Measurements from ENCODE around the gene EIF4E1B.

DNA sequence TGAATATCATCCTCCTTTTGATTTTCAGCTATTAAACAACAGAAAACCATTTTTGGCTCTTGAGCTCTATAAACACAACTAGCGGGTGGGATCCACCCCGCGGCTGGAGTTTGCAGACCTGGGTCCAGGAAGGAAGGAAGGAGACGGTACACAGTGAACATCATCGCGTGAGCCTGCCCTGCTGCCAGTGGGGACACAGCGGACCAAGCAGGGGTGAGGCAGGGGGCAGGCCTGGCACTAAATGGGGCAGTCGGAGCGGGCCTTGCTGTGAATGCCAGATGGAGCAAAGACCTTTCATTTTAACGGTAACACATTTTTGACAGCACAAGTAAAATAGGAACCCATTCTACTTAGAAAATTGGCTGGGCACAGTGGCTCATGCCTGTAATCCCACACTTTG lies 31.2 kb downstream of the EIF4E1B start:
- TF ChIP-seq, protein P1, sequence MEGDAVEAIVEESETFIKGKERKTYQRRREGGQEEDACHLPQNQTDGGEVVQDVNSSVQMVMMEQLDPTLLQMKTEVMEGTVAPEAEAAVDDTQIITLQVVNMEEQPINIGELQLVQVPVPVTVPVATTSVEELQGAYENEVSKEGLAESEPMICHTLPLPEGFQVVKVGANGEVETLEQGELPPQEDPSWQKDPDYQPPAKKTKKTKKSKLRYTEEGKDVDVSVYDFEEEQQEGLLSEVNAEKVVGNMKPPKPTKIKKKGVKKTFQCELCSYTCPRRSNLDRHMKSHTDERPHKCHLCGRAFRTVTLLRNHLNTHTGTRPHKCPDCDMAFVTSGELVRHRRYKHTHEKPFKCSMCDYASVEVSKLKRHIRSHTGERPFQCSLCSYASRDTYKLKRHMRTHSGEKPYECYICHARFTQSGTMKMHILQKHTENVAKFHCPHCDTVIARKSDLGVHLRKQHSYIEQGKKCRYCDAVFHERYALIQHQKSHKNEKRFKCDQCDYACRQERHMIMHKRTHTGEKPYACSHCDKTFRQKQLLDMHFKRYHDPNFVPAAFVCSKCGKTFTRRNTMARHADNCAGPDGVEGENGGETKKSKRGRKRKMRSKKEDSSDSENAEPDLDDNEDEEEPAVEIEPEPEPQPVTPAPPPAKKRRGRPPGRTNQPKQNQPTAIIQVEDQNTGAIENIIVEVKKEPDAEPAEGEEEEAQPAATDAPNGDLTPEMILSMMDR (IDR thresholded peaks at IDR 0.05) = no peak
- no peak for TF ChIP-seq POLR2AphosphoS5 (IDR thresholded peaks at IDR 0.05)
- TF ChIP-seq POLR2A (IDR thresholded peaks at IDR 0.05) = no peak
